Measurements from ENCODE around the gene NCR1.
"Not testable (repeated sequence)": the region's sequence is repeated elsewhere in the genome, so short reads cannot be mapped to it uniquely, and the experiment has no call there.

The NCR1 gene

GRCh38 chr19:54905803-54906511, at the start of gene NCR1:
TSS of gene NCR1 (plus strand) at chr19:54906148. CDS start at chr19:54906188, 40 bp downstream.
- intact Hi-C loops (cut with DNase I) = no loop called here
- peak in 1 of 10 donors; percentile 23 for DNase-seq

- intact Hi-C loops (cut with DNase I); DNase-seq: not testable (repeated sequence)
These were observed 47.5 kb upstream of the NCR1 start for GRCh38 chr19:54858476-54858875.

- intact Hi-C loops (cut with DNase I); DNase-seq: not testable (repeated sequence)
These were observed 46.5 kb upstream of the NCR1 start for GRCh38 chr19:54859421-54859820.

GRCh38 chr19:54863459-54863858, 42.5 kb upstream of the NCR1 start:
- DNase-seq; intact Hi-C loops (cut with DNase I): not testable (repeated sequence)

- intact Hi-C loops (cut with DNase I) = no loop called here
- no peak for DNase-seq
These were observed 34.3 kb upstream of the NCR1 start for GRCh38 chr19:54871696-54872095.

- no peak for DNase-seq
- intact Hi-C loops (cut with DNase I) = no loop called here
These were observed 32.0 kb upstream of the NCR1 start, which contains the start of gene FCAR for GRCh38 chr19:54873990-54874389. TSS of gene FCAR (plus strand) at chr19:54874235. CDS start at chr19:54874290, 55 bp downstream.

- intact Hi-C loops (cut with DNase I) = no loop called here
- DNase-seq = no peak
These were observed 30.4 kb upstream of the NCR1 start for GRCh38 chr19:54875506-54875905.

- no peak for DNase-seq
- intact Hi-C loops (cut with DNase I) = no loop called here
These were observed 28.5 kb upstream of the NCR1 start for GRCh38 chr19:54877471-54877870.

GRCh38 chr19:54881884-54882283, 24.1 kb upstream of the NCR1 start:
- DNase-seq = no peak

GRCh38 chr19:54882758-54883157, 23.2 kb upstream of the NCR1 start:
- no peak for DNase-seq
- intact Hi-C loops (cut with DNase I) = no loop called here

More at GRCh38 chr19:54881884-54882283, 24.1 kb upstream of the NCR1 start:
- intact Hi-C loops (cut with DNase I) = no loop called here

GRCh38 chr19:54883228-54883627, 22.7 kb upstream of the NCR1 start:
- no peak for DNase-seq
- intact Hi-C loops (cut with DNase I) = no loop called here

- intact Hi-C loops (cut with DNase I) = no loop called here
- peak in 1 of 10 donors; percentile 14 for DNase-seq
These were observed 17.7 kb upstream of the NCR1 start for GRCh38 chr19:54888239-54888638.

- intact Hi-C loops (cut with DNase I) = no loop called here
- DNase-seq = peak in 1 of 10 donors; percentile 24
These were observed 16.4 kb upstream of the NCR1 start for GRCh38 chr19:54889566-54889965.

GRCh38 chr19:54893406-54893805, 12.5 kb upstream of the NCR1 start:
- no peak for DNase-seq

GRCh38 chr19:54894106-54894505, 11.8 kb upstream of the NCR1 start:
- peak in 1 of 10 donors; percentile 50 for DNase-seq
- intact Hi-C loops (cut with DNase I) = not testable (repeated sequence)

More at GRCh38 chr19:54893406-54893805, 12.5 kb upstream of the NCR1 start:
- intact Hi-C loops (cut with DNase I) = no loop called here

- DNase-seq = no peak
- intact Hi-C loops (cut with DNase I) = no loop called here
These were observed 9.9 kb upstream of the NCR1 start for GRCh38 chr19:54896036-54896435.

- peak in 2 of 10 donors; percentile 2 to 38 for DNase-seq
- intact Hi-C loops (cut with DNase I) = not testable (repeated sequence)
These were observed 7.3 kb upstream of the NCR1 start for GRCh38 chr19:54898685-54899084.

GRCh38 chr19:54899646-54900045, 6.3 kb upstream of the NCR1 start:
- DNase-seq = peak in 2 of 10 donors; percentile 8 to 57
- intact Hi-C loops (cut with DNase I) = not testable (repeated sequence)

GRCh38 chr19:54901153-54901552, 4.8 kb upstream of the NCR1 start:
- DNase-seq = peak in 2 of 10 donors; percentile 9 to 18
- intact Hi-C loops (cut with DNase I) = not testable (repeated sequence)

- DNase-seq = no peak
- intact Hi-C loops (cut with DNase I) = no loop called here
These were observed 3.9 kb upstream of the NCR1 start for GRCh38 chr19:54902061-54902460.

GRCh38 chr19:54903303-54903702, 2.6 kb upstream of the NCR1 start:
- no peak for DNase-seq
- intact Hi-C loops (cut with DNase I) = no loop called here

GRCh38 chr19:54904261-54904660, 1.7 kb upstream of the NCR1 start:
- intact Hi-C loops (cut with DNase I) = not testable (repeated sequence)

More at GRCh38 chr19:54904261-54904660, 1.7 kb upstream of the NCR1 start:
- DNase-seq = not testable (repeated sequence)

Measured in posterior cingulate gyrus (tissue), 11 donors.